ENCODE measurements around the gene BPTF.
"Not testable (repeated sequence)": the region's sequence is repeated elsewhere in the genome, so short reads cannot be mapped to it uniquely, and the experiment has no call there.

The BPTF gene

GRCh38 chr17:67836205-67836987, 11.1 kb downstream of the BPTF start:
- no peak for DNase-seq

GRCh38 chr17:67837965-67838364, 12.7 kb downstream of the BPTF start:
- no peak for DNase-seq

GRCh38 chr17:67838538-67838937, 13.2 kb downstream of the BPTF start:
- DNase-seq: no peak

- DNase-seq: no peak
Measured at GRCh38 chr17:67841992-67842391, 16.7 kb downstream of the BPTF start.

GRCh38 chr17:67842648-67843047, 17.3 kb downstream of the BPTF start:
- DNase-seq: no peak

- no peak for DNase-seq
Measured at GRCh38 chr17:67845374-67845773, 20.1 kb downstream of the BPTF start.

- DNase-seq: not testable (repeated sequence)
Measured at GRCh38 chr17:67848189-67848588, 22.9 kb downstream of the BPTF start.

- not testable (repeated sequence) for DNase-seq
Measured at GRCh38 chr17:67848846-67849245, 23.5 kb downstream of the BPTF start.

- no peak for DNase-seq
Measured at GRCh38 chr17:67850991-67851631, 25.8 kb downstream of the BPTF start.

- DNase-seq: no peak
Measured at GRCh38 chr17:67853703-67854102, 28.4 kb downstream of the BPTF start.

- DNase-seq: no peak
Measured at GRCh38 chr17:67854378-67854777, 29.1 kb downstream of the BPTF start.

- DNase-seq: no peak
Measured at GRCh38 chr17:67855504-67856324, 30.4 kb downstream of the BPTF start.

- DNase-seq: not testable (repeated sequence)
Measured at GRCh38 chr17:67856402-67856801, 31.1 kb downstream of the BPTF start.

GRCh38 chr17:67862614-67863217, 37.4 kb downstream of the BPTF start:
- no peak for DNase-seq

GRCh38 chr17:67863624-67864247, 38.4 kb downstream of the BPTF start:
- DNase-seq: no peak

GRCh38 chr17:67865438-67865837, 40.1 kb downstream of the BPTF start:
- DNase-seq: no peak

- DNase-seq: no peak
Measured at GRCh38 chr17:67867591-67867990, 42.3 kb downstream of the BPTF start.

GRCh38 chr17:67868176-67868575, 42.9 kb downstream of the BPTF start:
- no peak for DNase-seq

- no peak for DNase-seq
Measured at GRCh38 chr17:67879662-67880061, 54.4 kb downstream of the BPTF start.

GRCh38 chr17:67881083-67881482, 55.8 kb downstream of the BPTF start:
- DNase-seq: no peak

GRCh38 chr17:67884741-67885140, 59.4 kb downstream of the BPTF start:
- DNase-seq: no peak

- no peak for DNase-seq
Measured at GRCh38 chr17:67891481-67892119, 66.3 kb downstream of the BPTF start.
